Small intestine (tissue), 7 donors: ENCODE results near the gene CAMK2A. TPM values are rescaled to one million over a fixed set of nuclear protein-coding genes. Genes with fewer than 3 reads are reported as not detected.

Experiments used
- DNase-seq, 2 donors: peaks; one replicate each; pipeline versions ENCODE4 v3.0.0 to v3.0.0-alpha.2; 2013
- FAIRE-seq: peaks from 2 replicates; lab custom pipeline; 2012; peaks lifted over from hg19 to GRCh38; lab: Jason Lieb, UNC
- H3K27ac ChIP-seq, 3 donors: one replicate each; pipeline ENCODE4 v1.5.1; 2013; ENCODE audit warnings: low read length in 2 of 3, mild to moderate bottlenecking in 2 of 3, control low read depth in 1 of 3, inconsistent platforms in 1 of 3, low read depth in 1 of 3, moderate library complexity in 1 of 3
- H3K27me3 ChIP-seq, 3 donors: one replicate each; pipeline ENCODE4 v1.6.1; 2013; ENCODE audit warnings: low read length in 3 of 3, inconsistent platforms in 1 of 3; ENCODE audit not compliant: control insufficient read depth in 3 of 3, insufficient read depth in 3 of 3
- H3K36me3 ChIP-seq, 3 donors: one replicate each; pipeline ENCODE4 v1.6.1; 2013; ENCODE audit warnings: low read length in 3 of 3, inconsistent platforms in 1 of 3, low read depth in 1 of 3, mild to moderate bottlenecking in 1 of 3, moderate library complexity in 1 of 3; ENCODE audit not compliant: control insufficient read depth in 3 of 3, insufficient read depth in 2 of 3
- H3K4me1 ChIP-seq, 3 donors: one replicate each; pipeline ENCODE4 v1.6.1; 2013; ENCODE audit warnings: low read length in 2 of 3, inconsistent platforms in 1 of 3, low read depth in 1 of 3, mild to moderate bottlenecking in 1 of 3, moderate library complexity in 1 of 3; ENCODE audit not compliant: control insufficient read depth in 3 of 3, insufficient read depth in 2 of 3
- H3K4me3 ChIP-seq, 3 donors: one replicate each; pipeline ENCODE4 v1.5.1; 2013; ENCODE audit warnings: low read length in 3 of 3, control low read depth in 1 of 3, inconsistent platforms in 1 of 3, low read depth in 1 of 3, mild to moderate bottlenecking in 1 of 3, moderate library complexity in 1 of 3
- H3K9me3 ChIP-seq, 2 donors: one replicate each; pipeline ENCODE4 v1.6.1; 2013; ENCODE audit warnings: low read depth in 1 of 2, low read length in 1 of 2; ENCODE audit not compliant: control insufficient read depth in 2 of 2, insufficient read depth in 1 of 2
- WGBS, 3 donors: extraction: QIAGEN DNeasy Blood & Tissue Kit; methylation state at CpG; one replicate each; pipeline ENCODE4 v1.1.7; 2013; 5-methylcytosine and 5-hydroxymethylcytosine counted together
- polyA plus RNA-seq, 4 donors: library from polyadenylated mRNA; stranded (reverse) in 3 of 4; unstranded in 1 of 4; fragments of 200-250 nt in 3 of 4; fragments of 120-200 nt in 1 of 4; gene quantifications; one replicate each; pipeline versions ENCODE4 v1.2.1 to v1.2.3, GENCODE V29; 2013
- donor health status: healthy with polysubstance abuse.
- donor health status: control.
- donor health status: control.
- donor health status: Bipolar disorder and iron deficiency.
- donor health status: healthy.

The CAMK2A gene
- polyA plus RNA-seq, 4 donors, result 0.46 to 0.52 TPM; not detected in 2

- Histone ChIP-seq H3K36me3 (peaks cover 0 to 16% (median 0%) of the 10 kb centered on the region in 3 donors), H3K4me3 (no peak overlapping the region), H3K4me1 (peaks cover 0 to 33% (median 0%) of the 10 kb centered on the region in 3 donors), H3K27me3 (peaks cover 0 to 13% (median 0%) of the 10 kb centered on the region in 3 donors), H3K27ac (peak overlapping the region in 1 of 3 donors; percentile 81), H3K9me3 (no peaks in the 10 kb centered on the region)
- FAIRE-seq (no peak), DNase-seq (no peak)
- WGBS, 3 donors, result 87 to 91% (median 89%) methylated on average over 17 of the region's 17 CpGs
Observed at GRCh38 chr5:150295741-150296486, 6.3 kb upstream of the CAMK2A start.

DNA sequence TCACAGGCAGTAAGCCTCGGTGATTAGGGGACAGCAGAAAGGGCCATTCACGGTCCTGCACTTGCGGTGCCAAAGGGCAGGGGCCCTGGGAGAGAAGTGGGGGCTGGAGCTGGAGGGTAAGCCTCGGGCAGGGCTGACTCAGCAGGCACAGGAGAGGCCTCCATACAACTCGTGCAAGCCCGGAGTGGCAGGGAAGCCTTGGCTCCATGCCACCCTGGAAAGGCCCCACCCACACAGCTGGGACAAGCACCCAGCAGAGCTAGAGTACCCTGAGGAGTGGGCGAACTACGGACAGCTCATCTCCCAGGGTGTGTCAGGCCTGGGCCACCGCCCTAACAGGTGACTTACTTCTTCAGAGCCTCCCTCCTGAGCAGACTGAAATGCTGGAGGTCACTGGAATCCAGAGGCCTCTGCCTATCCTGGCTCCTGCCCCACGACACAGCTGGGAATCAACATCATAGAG, 5.6 kb upstream of the CAMK2A start:
- no peak for FAIRE-seq

GRCh38 chr5:150294551-150295071, 5.0 kb upstream of the CAMK2A start:
- no peak for FAIRE-seq
- Histone ChIP-seq H3K27ac (peak overlapping the region in 1 of 3 donors; percentile 81), H3K27me3 (peaks cover 0 to 12% (median 0%) of the 10 kb centered on the region in 3 donors), H3K4me1 (peaks cover 0 to 33% (median 0%) of the 10 kb centered on the region in 3 donors), H3K4me3 (no peak overlapping the region), H3K36me3 (peaks cover 0 to 16% (median 0%) of the 10 kb centered on the region in 3 donors), H3K9me3 (no peaks in the 10 kb centered on the region)
- DNase-seq, result no peak
- WGBS, 3 donors, result 48 to 75% (median 70%) methylated on average over 10 of the region's 10 CpGs

More for the DNA sequence above, 5.6 kb upstream of the CAMK2A start:
- no peak overlapping the region for H3K4me3 ChIP-seq
- peak overlapping the region in 1 of 3 donors; percentile 81 for H3K27ac ChIP-seq
- peaks cover 0 to 10% (median 0%) of the 10 kb centered on the region in 3 donors for H3K27me3 ChIP-seq
- 22 to 47% (median 23%) methylated on average over 10 of the region's 10 CpGs for WGBS, 3 donors
- H3K4me1 ChIP-seq, result peaks cover 0 to 33% (median 0%) of the 10 kb centered on the region in 3 donors
- H3K9me3 ChIP-seq, result no peaks in the 10 kb centered on the region
- peaks cover 0 to 16% (median 0%) of the 10 kb centered on the region in 3 donors for H3K36me3 ChIP-seq
- DNase-seq, result peak; percentile 48 to 93

GRCh38 chr5:150293091-150293941, 3.7 kb upstream of the CAMK2A start:
- Histone ChIP-seq H3K4me1 (peaks cover 0 to 33% (median 0%) of the 10 kb centered on the region in 3 donors), H3K36me3 (peaks cover 0 to 16% (median 0%) of the 10 kb centered on the region in 3 donors), H3K4me3 (no peak overlapping the region), H3K9me3 (no peaks in the 10 kb centered on the region), H3K27me3 (peaks cover 0 to 19% (median 0%) of the 10 kb centered on the region in 3 donors), H3K27ac (no peak overlapping the region)
- FAIRE-seq, result no peak
- 84 to 90% (median 87%) methylated on average over 19 of the region's 19 CpGs for WGBS, 3 donors
- DNase-seq, result no peak

DNA sequence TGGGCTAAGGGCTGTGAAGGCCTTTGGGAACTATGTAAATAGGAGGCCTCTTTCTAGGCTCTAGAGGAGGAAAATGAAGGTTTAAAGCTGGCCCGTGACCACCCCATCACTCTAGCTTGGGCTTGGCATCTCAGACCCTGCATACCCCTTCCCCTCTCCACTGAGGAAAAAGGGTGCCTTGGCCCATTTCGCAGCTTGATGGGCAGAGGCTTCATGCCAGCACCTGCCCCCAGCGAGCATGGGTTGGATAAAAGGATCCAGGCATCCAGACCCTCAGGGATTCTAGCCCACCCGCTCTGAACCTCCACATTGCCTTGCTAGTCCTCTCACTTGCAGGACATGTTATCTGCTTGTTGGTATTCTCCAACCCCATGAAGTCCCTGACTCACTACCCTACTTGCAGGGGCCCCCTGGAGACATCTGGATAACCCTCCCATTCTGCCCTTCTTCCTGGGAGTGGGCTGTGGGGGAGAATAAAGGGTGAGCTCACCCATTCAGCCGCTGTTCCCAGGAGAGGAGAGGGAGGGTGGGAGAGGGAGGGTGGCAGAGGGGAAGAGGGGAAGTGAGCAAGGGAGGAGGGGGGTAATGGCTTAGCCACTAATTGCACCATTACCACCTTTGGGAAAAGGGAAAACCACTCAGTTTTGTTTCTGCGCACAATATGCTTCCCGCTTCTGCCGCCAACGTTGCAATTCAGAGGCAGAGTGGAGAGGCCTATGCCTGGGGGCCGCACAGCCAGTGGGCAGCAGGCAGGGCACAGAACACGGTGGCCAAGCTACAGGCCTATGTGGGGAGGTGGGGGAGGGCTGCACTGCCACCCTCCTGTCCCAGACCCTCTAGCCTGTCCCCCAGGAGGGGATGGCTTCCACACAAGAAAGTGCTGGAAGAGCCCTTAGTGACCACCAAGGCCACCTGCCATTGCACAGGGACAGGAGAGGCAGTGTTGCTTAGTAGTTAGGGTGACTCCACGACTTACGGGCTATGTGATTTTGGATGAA, 2.1 kb upstream of the CAMK2A start:
- peaks cover 0 to 9% (median 0%) of the 10 kb centered on the region in 3 donors for H3K36me3 ChIP-seq
- DNase-seq, result no peak

DNA sequence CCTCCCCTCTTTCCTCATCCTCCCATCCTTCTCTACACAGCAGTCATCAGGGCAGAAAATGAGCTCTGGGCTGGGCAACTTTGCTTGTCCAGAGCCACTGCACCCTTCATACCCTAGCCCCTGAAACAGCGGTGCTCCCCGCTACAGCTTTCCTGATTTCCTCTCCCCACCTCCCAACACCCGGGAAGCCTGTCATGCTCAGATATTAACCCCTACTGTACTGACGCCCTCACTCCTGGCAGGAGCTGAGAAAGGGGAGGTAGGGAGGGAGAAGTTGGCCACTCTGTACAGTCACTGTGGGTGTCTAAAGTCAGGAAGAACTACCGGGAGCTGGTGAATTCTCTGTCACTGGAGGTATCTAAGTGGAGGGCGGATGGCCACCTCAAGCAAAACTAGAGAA, 782 bp downstream of the CAMK2A start:
- 47 to 59% (median 49%) methylated on average over 6 of the region's 6 CpGs for WGBS, 3 donors
- DNase-seq (no peak), FAIRE-seq (no peak)
- Histone ChIP-seq H3K9me3 (no peaks in the 10 kb centered on the region), H3K36me3 (peaks cover 0 to 3% (median 0%) of the 10 kb centered on the region in 3 donors), H3K27me3 (peaks cover 0 to 19% (median 0%) of the 10 kb centered on the region in 3 donors), H3K27ac (no peak overlapping the region), H3K4me3 (no peak overlapping the region), H3K4me1 (peaks cover 0 to 1% (median 0%) of the 10 kb centered on the region in 3 donors)

More for the DNA sequence above, 2.1 kb upstream of the CAMK2A start:
- no peak for FAIRE-seq
- Histone ChIP-seq H3K27ac (no peak overlapping the region), H3K4me3 (no peak overlapping the region), H3K27me3 (peaks cover 0 to 19% (median 0%) of the 10 kb centered on the region in 3 donors), H3K4me1 (peaks cover 0 to 30% (median 0%) of the 10 kb centered on the region in 3 donors), H3K9me3 (no peaks in the 10 kb centered on the region)
- WGBS, 3 donors, result 86 to 92% (median 88%) methylated on average over 13 of the region's 13 CpGs

DNA sequence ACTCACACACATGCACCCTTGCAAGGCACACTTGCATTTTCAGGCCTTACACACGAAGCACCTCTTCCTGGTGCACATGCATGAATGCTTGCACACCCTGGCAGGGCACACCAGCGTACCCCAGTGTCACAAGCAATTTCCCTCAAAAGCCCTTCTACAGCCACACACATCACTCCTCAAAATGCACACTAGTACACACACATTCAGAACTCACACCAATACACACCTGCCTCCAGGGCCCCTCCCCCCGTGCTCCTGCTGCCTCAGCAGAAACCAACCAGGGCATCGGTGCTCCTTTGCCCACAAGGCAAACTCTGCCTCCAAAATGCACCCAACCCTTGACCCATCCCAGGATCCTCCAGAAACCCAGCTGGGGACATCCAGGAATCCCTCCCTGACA, 1.2 kb downstream of the CAMK2A start:
- 66 to 84% (median 69%) methylated on average over 4 of the region's 4 CpGs for WGBS, 3 donors
- H3K4me1 ChIP-seq, result no peaks in the 10 kb centered on the region
- H3K4me3 ChIP-seq, result no peak overlapping the region
- H3K9me3 ChIP-seq, result no peaks in the 10 kb centered on the region
- H3K27ac ChIP-seq, result no peak overlapping the region
- FAIRE-seq (no peak), DNase-seq (no peak)
- H3K36me3 ChIP-seq, result peaks cover 0 to 1% (median 0%) of the 10 kb centered on the region in 3 donors
- H3K27me3 ChIP-seq, result peaks cover 0 to 19% (median 0%) of the 10 kb centered on the region in 3 donors
